ENCODE measurements around the gene TRPM3.
"Not testable (repeated sequence)": the region's sequence is repeated elsewhere in the genome, so short reads cannot be mapped to it uniquely, and the experiment has no call there.

TRPM3 gene

DNA sequence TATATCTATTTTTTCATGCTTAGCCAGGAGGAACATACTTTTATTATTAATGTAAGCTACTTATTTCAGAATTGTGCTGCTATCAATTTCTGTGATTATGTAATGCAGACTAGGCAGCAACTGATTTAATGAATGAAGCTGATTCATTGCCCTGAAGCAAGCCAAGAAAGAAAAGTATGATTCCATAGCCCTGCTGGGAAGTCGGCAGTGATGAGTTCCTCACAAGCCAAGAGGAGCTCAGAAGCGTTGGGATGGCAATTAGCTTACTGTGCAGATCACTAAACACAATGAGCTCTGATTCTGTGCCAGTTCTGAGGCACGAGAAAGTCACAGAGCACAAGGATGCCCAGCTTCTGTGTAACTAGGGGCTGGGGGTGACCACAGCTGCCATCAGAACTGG is 452.7 kb downstream of the TRPM3 start:
- DNase-seq (ENCODE audit: low read depth in 3 of 3) = no peak

DNA sequence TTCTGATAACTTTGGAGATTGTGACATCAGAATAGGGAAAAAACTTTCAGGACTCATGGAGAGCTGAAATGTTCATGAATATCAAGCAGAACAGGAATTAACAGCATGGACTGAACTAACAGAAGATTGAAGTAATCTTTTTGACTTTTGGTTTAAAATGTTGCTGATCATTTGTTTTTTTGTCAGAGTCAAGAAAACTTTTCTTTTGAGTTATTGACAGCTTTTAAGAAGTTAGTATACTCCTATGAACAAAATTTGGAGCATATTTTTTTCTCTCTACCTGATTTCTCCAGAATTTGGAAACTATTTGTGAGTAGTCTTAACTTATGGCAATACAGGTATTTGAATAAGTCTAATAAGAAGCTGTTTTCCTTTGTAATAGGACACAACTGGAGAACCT is 462.7 kb downstream of the TRPM3 start:
- no peak for DNase-seq (ENCODE audit: low read depth in 3 of 3)

DNA sequence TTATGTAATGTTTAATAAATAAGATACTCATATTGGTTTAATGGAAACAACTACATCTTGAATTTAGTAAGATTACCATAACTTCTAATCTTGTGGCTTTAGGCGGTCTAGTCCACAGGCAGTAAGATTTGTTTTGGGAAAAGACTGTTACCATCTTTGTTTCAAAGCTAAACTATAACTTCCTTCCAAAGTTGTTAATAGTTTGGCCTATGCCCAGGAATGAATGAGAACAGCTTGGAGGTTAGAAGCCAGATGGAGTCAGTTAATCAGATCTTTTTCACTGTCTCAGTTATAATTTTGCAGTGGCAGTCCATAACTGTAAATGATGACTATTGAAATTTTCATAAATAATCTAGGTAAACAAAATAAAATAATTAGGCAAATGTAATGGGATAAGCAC is 465.1 kb downstream of the TRPM3 start:
- DNase-seq (ENCODE audit: low read depth in 3 of 3) = no peak

DNA sequence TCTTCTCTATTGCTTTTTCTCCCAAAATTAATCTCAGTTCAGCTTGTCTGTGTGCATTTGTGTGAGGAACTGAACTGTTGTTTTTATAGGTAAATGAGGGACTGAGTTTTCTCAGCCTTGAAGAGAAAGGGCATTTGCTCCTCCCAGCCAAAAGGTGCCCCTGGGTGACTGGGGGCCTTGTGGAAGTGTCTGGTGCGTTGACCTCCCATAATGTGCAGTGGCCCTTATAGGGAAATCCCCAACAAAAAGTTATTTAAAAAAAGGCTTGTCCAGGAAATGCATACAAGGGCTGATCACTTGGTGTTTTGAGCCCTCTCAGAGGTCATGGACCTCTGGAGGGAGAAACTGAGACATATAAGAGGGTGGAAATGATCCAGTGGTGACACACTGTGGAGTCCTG is 467.3 kb downstream of the TRPM3 start:
- no peak for DNase-seq (ENCODE audit: low read depth in 3 of 3)

DNA sequence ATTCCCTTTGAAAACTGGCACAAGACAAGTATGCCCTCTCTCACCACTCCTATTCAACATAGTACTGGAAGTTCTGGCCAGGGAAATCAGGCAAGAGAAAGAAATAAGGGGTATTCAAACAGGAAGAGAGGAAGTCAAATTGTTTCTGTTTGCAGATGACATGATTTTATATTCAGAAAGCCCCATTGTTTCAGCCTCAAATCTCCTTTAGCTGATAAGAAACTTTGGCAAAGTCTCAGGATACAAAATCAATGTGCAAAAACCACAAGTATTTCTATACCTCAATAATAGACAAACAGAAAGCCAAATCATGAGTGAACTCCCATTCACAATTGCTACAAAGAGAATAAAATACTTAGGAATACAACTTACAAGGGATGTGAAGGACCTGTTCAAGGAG is 476.8 kb downstream of the TRPM3 start:
- DNase-seq (ENCODE audit: low read depth in 3 of 3) = not testable (repeated sequence)

DNA sequence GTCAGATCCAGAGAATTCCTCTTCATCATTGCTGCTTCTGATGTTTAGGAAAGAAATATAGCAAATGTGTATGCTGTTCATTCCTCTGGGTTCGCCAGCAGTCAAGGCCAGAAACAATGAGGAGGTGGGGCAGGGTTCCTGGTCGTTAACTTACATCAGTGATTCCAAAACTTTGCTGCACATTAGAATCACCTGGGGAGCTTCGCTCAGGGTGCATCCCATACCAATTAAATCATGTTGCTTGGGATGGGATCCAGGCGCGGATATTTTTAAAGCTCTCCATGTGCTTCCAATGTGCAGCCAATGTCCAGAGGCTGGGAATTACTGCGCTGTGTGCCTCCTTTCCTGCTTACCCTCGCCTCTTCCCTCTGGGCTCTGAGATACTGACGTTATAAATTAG is 479.1 kb downstream of the TRPM3 start:
- DNase-seq (ENCODE audit: low read depth in 3 of 3) = no peak

DNA sequence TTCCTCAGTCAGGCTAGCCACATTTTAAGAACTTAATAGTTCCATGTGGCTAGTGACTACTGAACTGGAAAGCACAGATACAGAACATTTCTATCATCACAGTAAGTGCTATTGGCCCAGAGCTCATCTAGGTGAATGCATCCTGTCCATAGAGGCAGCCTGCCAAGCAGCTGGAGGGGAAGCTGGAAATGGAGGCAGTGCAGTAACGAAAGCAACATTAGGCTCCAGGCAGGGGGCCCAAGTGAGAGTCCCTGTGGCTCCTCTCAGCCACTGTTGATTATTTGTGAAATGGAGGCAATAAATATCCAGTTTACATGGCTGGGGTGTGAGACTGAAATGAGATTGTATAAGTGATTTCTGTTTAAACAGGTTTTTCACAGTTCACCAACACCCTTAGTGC is 479.8 kb downstream of the TRPM3 start:
- DNase-seq (ENCODE audit: low read depth in 3 of 3) = no peak

DNA sequence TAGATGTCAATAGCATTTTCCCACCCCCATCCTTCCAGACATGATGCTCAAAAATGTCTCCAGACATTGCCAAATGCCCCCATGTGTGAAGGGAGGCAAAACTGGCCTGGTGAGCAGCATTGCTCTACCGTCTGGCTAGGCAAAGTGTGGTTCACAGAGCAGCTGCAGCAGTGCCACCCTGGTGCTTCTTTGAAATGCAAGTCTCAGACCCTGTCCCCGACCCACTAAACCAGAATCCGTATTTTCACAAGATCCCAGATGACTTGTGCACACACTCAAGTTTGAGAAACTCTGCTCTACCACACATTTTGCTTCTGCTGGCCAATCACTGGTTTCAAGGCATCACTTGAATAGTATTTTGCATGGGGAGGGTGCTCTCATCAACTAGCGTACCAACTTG is 480.4 kb downstream of the TRPM3 start:
- DNase-seq (ENCODE audit: low read depth in 3 of 3) = no peak

DNA sequence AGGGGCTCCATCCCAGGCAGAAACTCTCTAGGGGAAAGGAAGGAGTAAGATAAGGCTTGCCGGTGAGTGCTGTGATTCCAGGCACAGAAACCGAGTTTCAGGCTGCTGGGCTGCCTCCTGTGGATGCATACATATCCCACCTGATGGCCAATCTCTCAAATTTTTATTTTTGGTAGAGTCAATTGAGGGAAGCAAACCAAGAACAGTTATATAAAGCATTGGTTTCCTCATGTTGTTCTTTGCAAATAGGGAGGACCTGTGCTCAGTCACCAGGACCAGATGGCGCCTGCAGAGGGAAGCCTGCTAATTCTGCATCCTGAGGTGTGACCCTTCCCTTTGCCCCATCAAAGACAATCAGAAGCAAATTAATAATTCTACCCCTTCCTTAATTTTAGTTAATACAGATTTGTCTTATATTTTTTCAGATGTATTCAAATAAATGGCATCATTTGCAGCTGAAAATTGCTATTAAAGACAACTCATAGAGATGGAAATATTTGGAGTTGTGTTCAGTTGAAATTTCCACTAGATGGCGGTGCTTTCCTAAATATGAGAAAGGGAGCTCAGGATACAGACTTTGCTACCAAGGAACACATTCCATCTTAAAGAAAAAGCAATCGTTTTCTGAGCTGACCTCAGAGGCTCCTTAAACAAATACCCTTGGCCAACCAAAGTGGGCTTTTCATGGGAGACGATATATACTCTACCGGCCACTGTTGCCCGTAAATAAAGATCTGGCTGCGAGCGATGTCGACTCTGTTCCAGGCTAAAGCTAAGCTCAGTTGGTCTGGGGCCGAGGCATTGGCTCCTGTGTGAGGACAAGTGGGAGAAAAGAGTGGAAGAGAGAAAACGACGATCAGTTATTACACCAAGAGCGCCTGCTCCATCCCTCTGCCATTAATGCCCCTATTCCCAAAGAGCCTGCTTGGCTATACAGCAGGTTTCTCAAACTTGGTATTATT is 481.3 kb downstream of the TRPM3 start:
- DNase-seq (ENCODE audit: low read depth in 3 of 3) = no peak

DNA sequence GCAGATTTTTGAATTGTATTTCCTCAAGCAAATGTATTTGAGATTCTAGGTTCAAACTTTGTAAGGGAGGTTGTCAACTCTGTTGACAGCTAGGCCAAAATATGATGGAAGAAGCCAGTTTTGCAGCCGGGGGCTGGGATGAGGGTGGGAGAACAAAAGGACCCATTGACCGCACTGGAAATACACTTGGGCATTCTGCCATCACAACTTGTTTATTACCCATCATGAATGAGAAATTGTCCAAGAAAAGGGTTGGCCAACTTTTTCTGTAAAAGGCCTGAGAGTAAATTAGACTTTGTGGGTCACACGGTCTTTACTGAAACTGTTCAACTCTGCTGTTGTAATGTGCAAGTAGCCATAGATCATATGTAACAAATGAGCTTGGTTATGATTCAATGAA is 485.6 kb downstream of the TRPM3 start:
- no peak for DNase-seq (ENCODE audit: low read depth in 3 of 3)

DNA sequence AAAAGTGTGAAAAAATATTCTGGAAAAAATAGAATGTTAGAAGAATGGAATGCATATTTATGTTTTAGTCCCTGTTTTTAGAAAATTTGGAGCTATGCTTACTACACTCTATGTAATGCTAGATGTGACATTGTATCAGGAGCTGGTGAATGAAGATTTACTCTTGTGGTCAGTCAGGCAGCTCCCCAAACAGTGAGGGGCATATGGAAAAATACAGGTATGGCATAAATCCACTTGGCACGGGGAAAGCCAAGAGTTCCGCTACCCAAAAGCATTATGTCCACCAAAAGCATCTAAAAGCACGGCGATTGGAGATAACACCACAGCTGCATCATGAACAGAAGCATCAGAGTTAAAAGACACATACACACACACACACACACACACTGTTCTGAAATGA is 486.7 kb downstream of the TRPM3 start:
- no peak for DNase-seq (ENCODE audit: low read depth in 3 of 3)

DNA sequence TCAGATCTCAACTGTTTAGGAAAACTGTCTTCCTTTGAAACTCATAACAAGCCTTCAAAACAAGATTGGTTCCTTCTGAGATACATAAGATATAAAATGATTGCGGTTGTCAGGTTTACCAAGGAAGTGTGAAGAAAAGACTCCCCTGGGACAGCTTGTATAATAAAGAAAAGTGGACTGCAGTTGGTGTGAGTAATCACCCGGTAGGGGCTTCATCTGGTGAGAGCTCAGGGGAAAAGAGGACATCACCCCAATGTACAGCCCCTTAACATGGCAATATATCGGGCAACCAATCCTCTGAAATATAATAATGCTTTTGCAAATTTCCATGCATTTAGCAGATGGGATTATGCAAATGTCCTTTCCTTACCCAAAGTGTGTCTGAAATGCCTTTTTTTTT is 490.4 kb downstream of the TRPM3 start:
- DNase-seq (ENCODE audit: low read depth in 3 of 3) = no peak

DNA sequence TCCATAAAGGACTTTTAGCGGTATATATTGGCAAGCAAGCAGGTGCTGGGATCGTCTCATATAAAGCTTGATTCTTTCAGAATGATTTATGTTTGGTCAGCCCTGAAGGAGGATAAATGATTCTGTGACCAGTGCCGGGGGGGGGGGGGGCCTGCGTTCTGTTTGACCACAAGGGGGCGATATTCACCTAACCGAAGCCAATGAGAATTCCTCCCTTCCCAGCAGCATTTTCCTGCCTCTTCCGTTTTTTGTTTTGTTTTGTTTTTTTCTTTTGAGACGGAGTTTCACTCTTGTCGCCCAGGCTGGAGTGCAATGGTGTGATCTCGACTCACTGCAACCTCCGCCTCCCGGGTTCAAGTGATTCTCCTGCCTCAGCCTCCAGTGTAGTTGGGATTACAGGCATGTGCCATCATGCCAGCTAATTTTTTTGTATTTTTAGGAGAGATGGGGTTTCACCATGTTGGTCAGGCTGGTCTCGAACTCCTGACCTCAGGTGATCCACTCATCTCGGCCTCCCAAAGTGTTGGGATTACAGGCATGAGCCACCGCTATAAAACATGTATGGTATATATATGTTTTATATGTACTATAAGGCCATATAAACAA is 492.2 kb downstream of the TRPM3 start:
- DNase-seq (ENCODE audit: low read depth in 3 of 3) = not testable (repeated sequence)

DNA sequence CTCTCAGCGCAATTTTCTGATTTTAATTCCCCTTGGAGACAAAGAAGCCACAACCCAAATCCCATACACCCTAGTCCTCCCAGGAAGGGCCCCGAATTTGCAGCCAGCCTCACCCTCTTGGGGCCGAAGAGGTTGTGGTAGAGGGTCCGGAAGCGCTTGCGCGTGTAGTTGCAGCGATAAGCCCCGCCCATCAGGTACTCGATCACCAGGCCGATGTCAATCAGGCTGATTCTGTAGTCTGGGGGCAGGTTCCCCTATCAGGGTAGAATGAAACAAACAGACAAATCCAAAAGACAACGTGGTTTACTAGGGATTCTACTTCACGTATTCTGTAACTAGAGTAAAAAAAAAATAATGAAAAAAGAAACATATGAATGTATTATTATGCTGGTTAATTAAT is 496.3 kb downstream of the TRPM3 start:
- no peak for DNase-seq (ENCODE audit: low read depth in 3 of 3)

DNA sequence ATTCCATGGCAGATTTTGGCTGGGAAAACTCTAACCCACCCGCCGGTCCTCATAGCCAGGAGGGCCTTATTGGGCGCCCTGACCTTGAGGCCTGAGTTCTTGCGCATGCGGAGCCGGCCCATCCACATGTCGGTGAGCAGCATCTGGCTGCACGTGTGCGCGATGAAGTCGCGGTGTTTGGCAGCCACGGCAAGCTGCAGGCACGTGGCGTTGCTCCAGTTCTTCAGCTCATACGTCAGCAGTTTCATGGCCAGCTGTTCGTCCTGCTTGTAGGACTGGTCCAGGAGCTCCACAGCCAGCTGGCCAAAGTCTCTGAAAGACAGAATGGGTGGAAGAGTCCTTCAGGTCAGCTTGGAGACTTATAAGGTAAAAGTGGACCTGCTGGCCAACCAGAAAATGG is 502.6 kb downstream of the TRPM3 start:
- no peak for DNase-seq (ENCODE audit: low read depth in 3 of 3)

DNA sequence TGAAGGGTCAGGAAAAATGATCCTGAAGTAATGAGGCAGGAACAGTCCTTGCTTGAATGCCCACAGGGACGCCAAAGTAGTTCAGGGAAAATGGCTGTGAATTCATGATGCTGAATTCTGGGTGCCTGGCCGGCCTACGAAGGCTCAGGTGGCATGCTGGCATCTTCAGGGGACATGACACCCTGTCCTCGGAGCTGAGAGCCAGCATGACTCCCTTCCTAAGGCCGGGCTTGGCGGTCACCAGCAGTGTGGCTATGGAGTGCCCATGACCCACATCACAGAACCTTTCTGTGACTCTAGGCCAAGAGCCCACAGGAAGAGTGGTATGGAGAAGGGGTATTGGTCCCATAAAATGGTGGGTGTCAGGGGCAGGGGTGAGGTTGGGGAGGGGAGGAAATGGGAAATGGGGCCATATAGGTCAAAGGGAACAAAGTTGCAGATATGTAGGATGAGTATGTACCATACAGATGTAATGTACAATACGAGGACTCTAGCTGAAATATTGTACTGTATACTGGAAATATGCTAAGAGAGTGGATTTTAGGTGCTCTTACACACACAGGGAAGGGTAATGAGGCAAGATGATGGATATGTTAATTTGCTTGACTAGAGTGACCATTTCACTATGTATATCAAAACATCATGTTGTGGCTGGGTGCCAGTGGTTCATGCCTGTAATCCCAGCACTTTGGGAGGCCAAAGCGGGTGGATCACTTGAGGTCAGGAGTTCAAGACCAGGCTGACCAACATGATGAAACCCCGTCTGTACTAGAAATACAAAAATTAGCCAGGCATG is 504.2 kb downstream of the TRPM3 start:
- DNase-seq (ENCODE audit: low read depth in 3 of 3) = no peak

DNA sequence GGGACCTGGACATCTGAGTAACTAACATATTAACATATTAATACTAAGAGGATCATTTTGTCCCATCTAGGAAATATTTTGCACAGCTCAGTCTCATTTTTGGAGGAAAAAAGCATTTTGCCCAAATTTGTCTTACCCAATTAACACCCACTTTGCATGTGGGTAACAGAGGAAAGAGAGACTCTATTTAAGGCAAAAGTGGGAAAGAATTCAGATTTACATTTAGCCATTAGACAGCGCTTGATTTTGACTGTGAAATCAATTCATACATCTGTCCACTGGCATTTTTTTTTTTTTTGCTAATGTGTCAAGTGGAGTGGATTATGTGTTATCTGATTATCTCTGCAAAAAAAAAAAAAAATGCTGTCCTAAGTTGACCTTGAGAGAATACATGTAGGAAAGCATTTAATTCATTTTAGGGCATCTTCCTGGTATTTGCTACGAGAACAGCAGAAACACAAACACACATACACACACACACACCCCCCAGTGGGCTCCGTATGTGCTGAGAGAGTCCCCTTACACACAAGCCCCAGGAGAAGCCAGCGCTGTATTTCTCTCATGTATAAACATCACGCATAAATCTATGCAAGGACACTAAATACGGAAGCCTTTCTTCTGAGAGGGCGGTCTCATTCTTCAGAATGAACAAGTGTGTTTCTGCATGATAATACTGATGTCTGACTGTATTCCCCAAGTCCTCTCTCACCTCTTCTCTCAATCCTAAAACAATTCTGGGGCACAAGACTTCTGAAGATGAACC is 505.0 kb downstream of the TRPM3 start:
- DNase-seq (ENCODE audit: low read depth in 3 of 3) = no peak

DNA sequence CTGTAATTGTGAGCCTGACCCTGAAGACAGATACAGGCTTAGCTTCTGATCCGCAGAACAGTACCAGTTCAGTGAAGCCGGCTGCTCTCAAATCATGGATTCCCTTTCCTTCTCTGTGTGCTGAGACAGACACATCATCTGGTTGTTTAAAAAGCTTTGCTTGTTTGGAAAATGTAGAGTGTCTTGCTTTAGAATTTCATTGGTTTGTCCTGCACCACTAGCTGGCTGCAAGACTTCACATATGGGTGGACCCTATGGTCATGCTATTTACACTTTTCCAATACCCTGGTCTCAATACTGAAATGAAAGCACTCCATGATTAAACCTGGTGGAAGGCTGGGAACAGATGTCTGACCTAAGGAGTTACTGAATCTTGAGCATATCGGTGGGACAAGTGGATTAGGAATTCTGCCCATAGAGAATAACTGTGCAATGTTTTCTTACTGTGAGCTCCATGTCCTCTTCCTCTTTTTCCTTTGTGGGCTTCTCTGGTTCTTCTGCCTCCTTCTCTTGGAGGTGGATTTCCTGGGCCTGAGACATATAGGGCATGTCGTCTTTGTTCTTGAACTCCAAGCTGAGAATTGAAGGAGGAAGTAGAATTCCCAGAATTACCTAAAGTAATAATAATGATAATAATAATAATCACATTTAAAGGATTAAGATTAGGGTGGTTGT is 505.8 kb downstream of the TRPM3 start:
- DNase-seq (ENCODE audit: low read depth in 3 of 3) = no peak

DNA sequence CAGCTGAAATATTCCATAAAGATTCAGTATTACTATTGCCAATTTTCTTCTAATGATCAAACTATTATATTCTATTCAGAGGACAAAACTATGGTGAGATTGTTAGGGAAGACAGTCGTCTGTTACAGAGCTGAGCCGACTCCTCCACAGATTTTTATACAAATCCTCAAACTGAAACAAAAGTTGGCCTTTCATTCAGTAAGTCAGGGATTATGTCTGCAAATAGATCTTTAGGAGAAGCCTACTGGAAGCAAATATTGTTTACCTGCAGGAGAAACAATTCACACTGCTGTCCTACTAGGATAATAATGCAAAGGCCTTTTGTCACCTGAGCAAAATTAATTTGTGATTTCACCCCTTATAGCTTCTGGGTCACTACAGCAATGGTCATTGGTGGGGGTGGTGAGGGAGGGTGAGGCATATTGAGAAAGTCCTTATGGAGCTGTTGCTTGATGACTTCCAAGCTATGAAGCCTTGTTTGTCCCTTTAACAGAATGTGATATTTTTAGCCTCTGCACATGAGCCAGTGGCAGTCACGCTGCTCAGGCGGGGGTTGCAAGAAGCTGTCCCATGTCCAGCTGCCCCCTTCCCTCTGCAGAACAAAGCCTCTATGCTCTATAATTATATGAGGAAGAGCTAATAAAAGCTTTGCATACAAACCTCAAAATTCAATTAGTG is 506.5 kb downstream of the TRPM3 start:
- no peak for DNase-seq (ENCODE audit: low read depth in 3 of 3)

DNA sequence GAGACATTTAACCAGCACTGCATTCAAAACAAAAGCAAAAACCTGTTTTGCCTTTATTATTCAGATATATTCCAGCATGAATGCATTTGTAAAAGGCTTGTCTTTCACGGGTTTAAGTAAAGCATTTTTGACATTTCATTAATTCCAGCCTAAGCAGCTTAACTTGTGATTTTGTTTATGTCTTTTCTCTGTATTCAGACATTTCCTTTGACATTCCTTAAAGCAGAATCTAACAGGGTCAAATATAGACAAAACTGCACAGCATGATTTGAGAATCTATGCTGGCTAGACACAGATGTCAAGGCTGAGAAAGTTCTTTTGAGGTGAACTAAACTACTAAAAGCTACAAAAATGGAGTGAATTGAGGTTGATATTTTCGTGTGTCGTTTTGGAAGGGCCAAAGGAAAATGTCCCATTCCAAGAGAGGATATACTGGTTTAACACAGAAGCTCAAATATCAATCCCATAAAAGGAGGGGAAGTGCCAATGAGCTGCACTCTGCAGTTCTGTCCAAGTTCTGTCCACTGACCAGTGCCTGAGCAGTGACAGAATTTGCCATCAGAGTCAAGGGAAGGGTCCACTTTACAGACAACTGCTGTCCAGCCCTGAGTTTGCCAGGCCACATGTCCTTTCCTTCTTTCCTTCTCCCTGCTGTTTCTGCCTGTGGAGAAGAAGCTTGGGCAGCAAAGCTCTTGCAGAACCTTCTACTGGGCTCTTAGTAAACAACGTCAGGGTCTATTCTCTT is 508.2 kb downstream of the TRPM3 start:
- no peak for DNase-seq (ENCODE audit: low read depth in 3 of 3)

All from stimulated activated CD4-positive, alpha-beta T cell treated with anti-CD3 and anti-CD28 coated beads, TNF-alpha, amount 100 ng/mL, for 4 hours (primary cell).